ENCODE measurements around the gene NME7.
A peak's percentile ranks its signal among the peaks of the same experiment; 100 is the strongest.
"Not testable (repeated sequence)": the region's sequence is repeated elsewhere in the genome, so short reads cannot be mapped to it uniquely, and the experiment has no call there.

Gene NME7

GRCh38 chr1:169207797-169208520 is 159.6 kb downstream of the NME7 start:
- DNase-seq: no peak

DNA sequence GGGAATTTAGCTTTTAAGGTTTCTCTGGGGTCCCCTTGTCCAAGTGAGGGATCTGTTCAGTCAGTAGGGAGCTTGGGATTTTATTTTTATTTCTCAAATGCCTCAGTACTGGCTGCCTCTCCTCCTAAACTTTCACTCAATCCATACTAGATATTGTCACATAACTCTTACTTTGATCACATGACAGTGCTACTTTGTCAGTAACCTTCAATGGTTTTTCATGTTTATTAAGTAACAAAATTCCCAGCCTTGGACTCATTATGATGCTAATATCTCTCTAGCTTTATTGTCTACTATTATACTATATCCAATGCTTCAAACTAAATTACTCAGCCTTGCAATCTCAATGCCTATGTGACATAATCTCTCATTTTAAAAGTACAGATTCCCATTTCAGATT is 163.4 kb downstream of the NME7 start:
- no peak for DNase-seq

- DNase-seq: no peak
Observed at GRCh38 chr1:169202791-169203665, 164.6 kb downstream of the NME7 start.

DNA sequence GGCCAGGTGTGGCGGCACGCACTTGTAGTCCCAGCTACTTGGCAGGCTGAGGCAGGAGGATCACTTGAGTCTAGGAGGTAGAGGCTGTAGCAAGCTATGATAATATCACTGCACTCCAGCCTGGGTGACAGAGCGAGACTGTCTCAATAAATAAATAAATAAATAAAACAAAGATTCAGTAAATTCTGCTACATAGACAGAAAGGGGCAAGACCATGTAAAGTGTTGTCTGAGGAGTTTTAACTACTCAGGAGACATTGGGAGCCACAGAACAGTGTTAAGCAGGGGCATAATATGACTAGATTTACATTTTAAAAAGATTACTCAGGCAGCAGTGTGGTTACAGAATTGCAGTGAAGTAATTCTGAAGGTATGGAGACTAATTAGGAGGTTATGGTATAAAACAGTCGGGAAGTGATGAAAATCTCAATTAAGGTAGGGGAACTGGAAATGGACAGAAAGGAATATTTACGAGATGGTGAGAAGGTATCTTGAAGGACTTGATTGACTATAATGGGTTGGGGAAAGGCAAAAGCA is 166.4 kb downstream of the NME7 start:
- DNase-seq: no peak

DNA sequence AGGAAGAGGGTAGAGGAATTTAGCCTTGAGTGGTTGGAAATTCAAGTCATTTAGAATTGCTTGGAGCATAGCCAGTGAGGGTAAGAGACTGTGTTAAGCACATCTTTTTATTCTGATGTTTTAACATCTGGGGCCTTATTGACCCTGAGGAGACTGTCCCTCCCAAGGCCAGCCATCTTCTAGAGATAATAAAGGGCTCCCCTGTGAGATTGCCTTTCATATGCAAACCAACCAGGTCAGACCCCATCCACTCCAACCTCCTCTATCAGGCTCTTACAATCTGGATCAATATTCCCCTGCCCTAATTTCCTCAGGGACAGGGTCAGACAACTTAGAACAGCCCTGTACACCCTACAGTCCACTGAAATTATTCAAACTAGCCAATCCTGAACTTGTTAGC is 167.3 kb downstream of the NME7 start:
- no peak for DNase-seq

DNA sequence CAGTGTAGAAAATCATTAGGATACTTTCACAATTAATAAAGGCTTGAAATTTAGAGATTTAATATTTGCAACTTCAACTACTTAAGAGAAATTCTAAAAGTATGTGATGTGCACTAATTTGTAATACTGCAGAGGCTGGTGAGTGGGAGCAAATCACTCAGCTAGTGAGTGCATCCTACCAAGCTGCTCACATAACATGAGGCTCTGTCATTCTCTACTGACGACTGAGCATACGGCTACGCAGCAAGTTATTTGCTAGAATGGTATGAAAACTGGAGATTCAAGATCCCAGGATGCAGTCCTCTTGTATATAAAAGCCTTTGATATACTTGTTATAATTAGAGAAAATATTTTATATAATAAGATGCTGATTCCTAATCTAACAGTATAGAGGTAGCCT is 171.0 kb downstream of the NME7 start:
- DNase-seq: no peak

- DNase-seq: no peak
Observed at GRCh38 chr1:169196161-169196560, 171.4 kb downstream of the NME7 start.

- peak; percentile 7 for DNase-seq
Observed at GRCh38 chr1:169193191-169193850, 174.3 kb downstream of the NME7 start.

DNA sequence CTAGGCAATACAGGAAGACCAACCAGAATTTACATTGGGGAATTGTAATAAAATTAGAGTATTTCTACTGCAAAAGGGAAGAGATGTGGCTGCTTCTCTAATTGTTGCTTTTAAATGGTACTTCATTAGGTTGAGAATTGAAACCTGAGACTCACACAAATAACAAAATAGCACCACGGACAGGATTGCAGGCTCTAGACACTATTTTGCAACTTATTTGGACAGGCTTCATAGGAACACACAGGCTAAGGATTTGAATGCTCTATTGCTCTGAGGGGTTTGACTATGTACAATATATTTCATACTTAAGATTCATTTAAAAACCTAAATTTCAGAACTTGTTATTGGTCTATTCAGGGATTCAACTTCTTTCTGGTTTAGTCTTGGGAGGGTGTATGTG is 181.5 kb downstream of the NME7 start:
- DNase-seq: no peak

DNA sequence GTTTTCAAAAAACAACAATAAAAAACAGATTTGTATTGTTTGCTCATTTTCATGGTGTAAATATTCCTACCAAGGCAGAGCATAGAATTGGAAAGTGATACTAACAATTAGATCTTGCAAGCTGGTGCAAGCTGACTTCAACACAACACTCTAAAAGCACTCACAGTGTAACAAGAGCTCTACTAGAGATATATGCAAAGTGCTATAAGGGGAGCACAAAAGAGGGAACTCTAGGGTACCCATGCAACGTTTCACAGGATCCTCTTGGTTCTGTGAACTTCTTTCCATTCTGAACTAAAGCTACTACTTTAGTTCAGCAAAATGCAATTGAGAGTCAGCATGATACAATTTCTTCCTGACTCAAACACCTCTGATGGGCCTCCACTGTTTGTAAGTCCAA is 182.8 kb downstream of the NME7 start:
- DNase-seq: no peak

- no peak for DNase-seq
Observed at GRCh38 chr1:169180174-169180573, 187.4 kb downstream of the NME7 start.

GRCh38 chr1:169179431-169179830 is 188.2 kb downstream of the NME7 start:
- DNase-seq: not testable (repeated sequence)

GRCh38 chr1:169175461-169175860 is 192.1 kb downstream of the NME7 start:
- no peak for DNase-seq

GRCh38 chr1:169163059-169163458 is 204.5 kb downstream of the NME7 start:
- DNase-seq: no peak

- DNase-seq: no peak
Observed at GRCh38 chr1:169161496-169162194, 206.0 kb downstream of the NME7 start.

DNA sequence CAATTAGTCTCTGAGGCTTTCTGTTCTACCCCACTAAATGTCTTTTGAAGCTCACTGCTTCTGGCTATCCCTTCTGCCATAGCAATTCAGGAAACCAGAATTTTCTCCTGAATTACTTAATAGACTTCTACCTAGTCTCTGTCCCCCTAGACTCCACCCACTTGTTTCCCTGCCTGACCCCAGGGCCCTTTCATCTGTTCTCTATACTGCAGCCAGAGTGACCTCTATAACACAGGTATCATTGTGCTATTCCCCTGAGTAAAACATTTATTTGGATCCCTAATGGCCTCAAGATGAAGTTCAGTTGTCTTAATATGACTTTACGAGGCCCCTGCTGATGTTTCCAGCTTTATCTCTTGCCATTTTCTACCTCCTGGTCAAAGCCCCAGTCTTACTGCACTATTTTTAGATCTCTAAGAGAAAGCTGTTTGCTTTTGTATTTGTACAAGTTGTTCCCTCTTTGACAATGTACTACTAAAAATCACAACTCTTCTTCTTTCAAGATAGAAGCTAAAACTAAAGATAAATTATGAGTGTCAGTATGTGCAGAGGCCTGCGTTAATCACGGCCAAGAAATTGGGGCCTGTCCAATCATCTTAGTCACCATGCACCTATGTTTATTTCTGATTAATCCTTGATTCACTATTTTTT is 206.6 kb downstream of the NME7 start:
- DNase-seq: no peak

GRCh38 chr1:169156580-169156979 is 211.0 kb downstream of the NME7 start:
- no peak for DNase-seq

DNA sequence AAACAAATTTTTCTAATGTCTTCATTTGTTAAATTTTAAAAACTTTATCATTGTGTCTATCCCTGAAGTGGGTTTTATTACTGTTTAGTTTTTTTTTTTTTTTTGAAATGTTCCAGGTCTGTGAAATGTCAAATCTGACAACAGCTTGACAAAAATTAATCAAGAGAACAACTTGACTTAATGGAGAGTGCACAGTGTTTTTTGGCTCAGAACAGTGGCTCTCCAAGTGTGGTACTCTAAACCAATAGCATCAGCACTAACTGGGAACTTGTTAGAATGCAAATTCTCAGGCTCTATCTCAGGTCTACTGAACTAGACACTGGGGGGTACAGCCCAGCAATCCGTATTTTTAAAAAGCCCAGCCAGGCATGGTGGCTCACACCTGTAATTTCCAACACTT is 211.9 kb downstream of the NME7 start:
- no peak for DNase-seq

DNA sequence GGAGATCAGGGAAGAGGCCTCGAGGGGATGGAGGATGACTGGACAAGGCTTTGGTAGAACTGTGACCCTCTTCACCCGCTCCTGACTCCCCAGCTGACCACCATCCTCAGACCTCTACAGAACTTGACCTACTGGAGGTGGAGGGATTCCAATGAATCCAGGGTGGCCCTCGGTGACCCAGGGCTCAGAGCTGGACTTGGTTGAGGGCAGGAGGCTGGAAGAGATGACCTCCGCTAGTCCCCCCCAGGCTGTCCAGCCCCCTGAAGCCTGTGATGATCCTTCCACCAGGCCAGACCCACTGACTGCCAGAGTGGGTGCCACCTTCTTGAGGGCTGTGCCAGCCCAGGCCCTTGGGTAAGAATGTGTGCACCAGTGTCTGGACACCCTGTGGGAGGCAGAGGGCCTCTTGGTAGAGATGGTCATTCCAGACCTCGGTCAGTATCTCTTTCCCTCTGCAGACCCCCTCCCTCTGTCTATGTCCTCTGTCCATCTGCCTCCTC is 216.2 kb downstream of the NME7 start:
- DNase-seq: no peak

GRCh38 chr1:169150641-169151337 is 216.8 kb downstream of the NME7 start:
- DNase-seq: no peak

GRCh38 chr1:169149555-169150286 is 217.9 kb downstream of the NME7 start:
- no peak for DNase-seq

All from NCI-H1694 (cell line).